H9 (cell line): ENCODE data around the gene DPM1. TPM values are rescaled to one million over a fixed set of nuclear protein-coding genes. Genes with fewer than 3 reads are reported as not detected.

ENCODE experiments used
- DNase-seq: peaks from one replicate; pipeline ENCODE4 v3.0.0-alpha.2; 2017
- H2AFZ ChIP-seq: one replicate; pipeline ENCODE4 v1.6.1; 2013; ENCODE audit warnings: mild to moderate bottlenecking, low read length, control low read depth, moderate library complexity
- H2AK5ac ChIP-seq: 2 replicates; pipeline ENCODE4 v1.6.1; 2013; ENCODE audit warnings: low read length, control low read depth, mixed read lengths; ENCODE audit not compliant: insufficient read length
- H2BK120ac ChIP-seq: one replicate; pipeline ENCODE4 v1.6.1; 2013; ENCODE audit warnings: low read depth, mild to moderate bottlenecking, low read length, control low read depth, inconsistent platforms; ENCODE audit not compliant: poor library complexity, severe bottlenecking
- H2BK12ac ChIP-seq: 2 replicates; pipeline ENCODE4 v1.6.1; 2013; ENCODE audit warnings: low read length, control low read depth, mixed read lengths, low read depth; ENCODE audit not compliant: insufficient read length
- H2BK15ac ChIP-seq: 2 replicates; pipeline ENCODE4 v1.6.1; 2013; ENCODE audit warnings: low read depth, low read length, control low read depth
- H2BK20ac ChIP-seq: one replicate; pipeline ENCODE4 v1.6.1; 2013; ENCODE audit warnings: low read depth, mild to moderate bottlenecking, low read length, control low read depth, inconsistent platforms; ENCODE audit not compliant: poor library complexity, severe bottlenecking
- H2BK5ac ChIP-seq: 2 replicates; pipeline ENCODE4 v1.6.1; 2013; ENCODE audit warnings: low read length, control low read depth, mixed read lengths; ENCODE audit not compliant: insufficient read length
- H3K14ac ChIP-seq: 2 replicates; pipeline ENCODE4 v1.6.1; 2013; ENCODE audit warnings: low read length, control low read depth; ENCODE audit not compliant: insufficient read depth
- H3K18ac ChIP-seq: 2 replicates; pipeline ENCODE4 v1.6.1; 2013; ENCODE audit warnings: low read depth, mild to moderate bottlenecking, mixed read lengths, low read length, control low read depth; ENCODE audit not compliant: insufficient read length
- H3K23ac ChIP-seq: 2 replicates; pipeline ENCODE4 v1.6.1; 2013; ENCODE audit warnings: low read length, control low read depth, mixed read lengths, low read depth; ENCODE audit not compliant: insufficient read length
- H3K23me2 ChIP-seq: 2 replicates; pipeline ENCODE4 v1.6.1; 2013; ENCODE audit warnings: low read depth, mild to moderate bottlenecking, mixed read lengths, low read length, control low read depth; ENCODE audit not compliant: insufficient read length, poor library complexity, severe bottlenecking
- H3K27ac ChIP-seq: 2 replicates; pipeline ENCODE4 v1.5.1; 2013; ENCODE audit warnings: low read length, control low read depth, mixed read lengths, low read depth; ENCODE audit not compliant: insufficient read length
- H3K27me3 ChIP-seq: 2 replicates; pipeline ENCODE4 v1.6.1; 2013; ENCODE audit warnings: low read length, control low read depth, inconsistent platforms; ENCODE audit not compliant: insufficient read depth
- H3K4ac ChIP-seq: 2 replicates; pipeline ENCODE4 v1.6.1; 2013; ENCODE audit warnings: low read depth, mild to moderate bottlenecking, control low read depth, inconsistent platforms, low read length, moderate library complexity
- H3K4me1 ChIP-seq: 2 replicates; pipeline ENCODE4 v1.6.1; 2013; ENCODE audit warnings: low read length, control low read depth, inconsistent platforms; ENCODE audit not compliant: insufficient read depth
- H3K4me2 ChIP-seq: 2 replicates; pipeline ENCODE4 v1.6.1; 2013; ENCODE audit warnings: low read length, control low read depth, mixed read lengths; ENCODE audit not compliant: insufficient read length, insufficient read depth
- H3K56ac ChIP-seq: 2 replicates; pipeline ENCODE4 v1.6.1; 2013; ENCODE audit warnings: low read depth, mild to moderate bottlenecking, mixed read lengths, low read length, control low read depth; ENCODE audit not compliant: insufficient read length
- H3K79me1 ChIP-seq: 2 replicates; pipeline ENCODE4 v1.6.1; 2013; ENCODE audit warnings: low read depth, mild to moderate bottlenecking, moderate library complexity, low read length, control low read depth, inconsistent platforms; ENCODE audit not compliant: insufficient read depth, poor library complexity, severe bottlenecking
- H3K79me2 ChIP-seq: 2 replicates; pipeline ENCODE4 v1.6.1; 2013; ENCODE audit warnings: low read length, control low read depth, inconsistent platforms; ENCODE audit not compliant: insufficient read depth
- H3K9ac ChIP-seq: 2 replicates; pipeline ENCODE4 v1.6.1; 2013; ENCODE audit warnings: low read length, control low read depth, mixed read lengths; ENCODE audit not compliant: insufficient read length; ENCODE audit errors: extremely low read depth
- H3K9me3 ChIP-seq: one replicate; pipeline ENCODE4 v1.6.1; 2013; ENCODE audit warnings: low read depth, low read length, inconsistent platforms; ENCODE audit not compliant: control insufficient read depth
- H3T11ph ChIP-seq: one replicate; pipeline ENCODE4 v1.6.1; 2013; ENCODE audit warnings: mild to moderate bottlenecking, low read length, control low read depth, inconsistent platforms
- H4K20me1 ChIP-seq: one replicate; pipeline ENCODE4 v1.6.1; 2013; ENCODE audit not compliant: control insufficient read depth, insufficient read length, insufficient read depth
- H4K5ac ChIP-seq: 2 replicates; pipeline ENCODE4 v1.6.1; 2013; ENCODE audit warnings: low read depth, mild to moderate bottlenecking, mixed read lengths, low read length, control low read depth; ENCODE audit not compliant: insufficient read length
- H4K8ac ChIP-seq: replicated peaks from 2 replicates; pipeline ENCODE4 v1.6.1; 2013; ENCODE audit warnings: low read length, control low read depth, mixed read lengths, low read depth; ENCODE audit not compliant: insufficient read length
- H4K91ac ChIP-seq: 2 replicates; pipeline ENCODE4 v1.6.1; 2013; ENCODE audit warnings: low read depth, mild to moderate bottlenecking, moderate library complexity, mixed read lengths, low read length, control low read depth; ENCODE audit not compliant: insufficient read length
- H3K27ac Mint-ChIP-seq, 3 experiments: 2 replicates in 2 of 3; 3 replicates in 1 of 3; pipeline ENCODE4 v1.8.0; 2020 to 2021; ENCODE audit warnings: mixed read lengths in 3 of 3, mild to moderate bottlenecking in 1 of 3, moderate library complexity in 1 of 3
- H3K27me3 Mint-ChIP-seq: 2 replicates; pipeline ENCODE4 v1.8.0; 2021; ENCODE audit warnings: low read depth, mild to moderate bottlenecking, moderate library complexity, mixed read lengths
- H3K36me3 Mint-ChIP-seq, 3 experiments: 2 replicates in 2 of 3; 3 replicates in 1 of 3; pipeline ENCODE4 v1.8.0; 2020 to 2021; ENCODE audit warnings: low read depth in 3 of 3, mixed read lengths in 3 of 3; ENCODE audit not compliant: insufficient read depth in 1 of 3
- H3K4me1 Mint-ChIP-seq, 2 experiments: 2 replicates each; pipeline ENCODE4 v1.8.0; 2020; ENCODE audit warnings: mixed read lengths in 2 of 2
- H3K4me3 Mint-ChIP-seq, 2 experiments: 2 replicates in 1 of 2; 3 replicates in 1 of 2; pipeline ENCODE4 v1.8.0; 2020 to 2021; ENCODE audit warnings: mild to moderate bottlenecking in 2 of 2, mixed read lengths in 2 of 2, moderate library complexity in 1 of 2
- H3K9me3 Mint-ChIP-seq, 2 experiments: 2 replicates in 1 of 2; 3 replicates in 1 of 2; pipeline ENCODE4 v1.8.0; 2020; ENCODE audit warnings: mild to moderate bottlenecking in 2 of 2, mixed read lengths in 2 of 2, moderate library complexity in 1 of 2
- WGBS: extraction: QIAGEN DNeasy Blood & Tissue Kit; methylation state at CpG from one replicate; pipeline ENCODE4 v1.1.7; 2013; ENCODE audit warnings: missing lambda C conversion rate, low lambda C conversion rate, mixed read lengths; ENCODE audit not compliant: insufficient read length; ENCODE audit errors: extremely low coverage; 5-methylcytosine and 5-hydroxymethylcytosine counted together
- total RNA-seq: library from RNA; stranded (reverse); gene quantifications from 2 replicates; pipeline ENCODE4 v1.2.1, GENCODE V29; 2021
- TF ChIP-seq, protein P1 (sequence below): fragments of 200-600 bp; sonication (generic); conservative IDR thresholded peaks from 3 replicates; pipeline ENCODE4 v1.8.0; 2021; ENCODE audit warnings: antibody characterized with exemption, mild to moderate bottlenecking

Gene DPM1
- total RNA-seq, 1 experiment from 2014 or later = 64.0 TPM

DNA sequence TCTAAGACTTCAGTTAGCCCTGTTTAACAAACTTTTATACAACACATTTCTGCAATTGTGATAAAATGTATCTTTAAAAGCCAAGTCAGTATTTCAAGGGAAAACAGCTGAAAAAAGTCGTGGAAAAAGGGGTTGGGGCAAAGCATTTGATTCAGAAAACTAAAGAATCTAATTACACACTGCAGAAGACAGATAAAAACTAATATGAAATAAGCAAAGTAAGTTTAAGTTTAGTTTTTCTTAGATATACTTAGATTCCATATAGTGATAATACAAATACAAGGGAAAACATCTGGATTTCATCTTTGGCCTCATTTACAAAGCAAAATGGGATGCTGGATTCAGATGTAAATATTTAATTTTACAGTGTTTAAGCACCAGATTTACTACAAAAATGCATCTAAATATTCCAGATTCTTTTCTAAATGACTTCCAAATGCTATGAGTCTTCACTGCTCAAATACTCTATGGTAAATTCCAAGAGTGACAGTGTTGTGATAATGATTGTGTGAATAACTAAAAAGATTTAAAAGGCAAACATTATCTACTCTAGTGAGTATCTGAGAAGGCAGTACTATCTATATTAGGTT is 25.5 kb downstream of the DPM1 start:
- no peak overlapping the region for H2BK120ac ChIP-seq
- no peak overlapping the region for H2BK12ac ChIP-seq
- Mint-ChIP-seq H3K27me3 (no peaks in the 10 kb centered on the region), H3K27ac (no peak overlapping the region; a peak in 1 of 7 replicates), H3K9me3 (peaks cover 0 to 7% of the 10 kb centered on the region in 2 experiments; a peak in 2 of 5 replicates), H3K36me3 (peaks cover 31 to 74% (median 59%) of the 10 kb centered on the region in 3 experiments), H3K4me3 (peak overlapping the region in 1 of 2 experiments; percentile 25; a peak in 2 of 5 replicates), H3K4me1 (peaks cover 17 to 24% of the 10 kb centered on the region in 2 experiments)
- H3K23me2 ChIP-seq = peaks cover 14% of the 10 kb centered on the region
- H3K4ac ChIP-seq = no peak overlapping the region
- no peak overlapping the region for H3K4me2 ChIP-seq
- H2BK20ac ChIP-seq = no peak overlapping the region
- no peak overlapping the region for H3K18ac ChIP-seq
- H4K8ac ChIP-seq = no peak overlapping the region
- no peaks in the 10 kb centered on the region for H4K20me1 ChIP-seq
- no peaks in the 10 kb centered on the region for H3K27me3 ChIP-seq
- H3K14ac ChIP-seq = no peak overlapping the region
- H4K91ac ChIP-seq = no peak overlapping the region
- no peak overlapping the region for H2AK5ac ChIP-seq
- TF ChIP-seq, protein P1, sequence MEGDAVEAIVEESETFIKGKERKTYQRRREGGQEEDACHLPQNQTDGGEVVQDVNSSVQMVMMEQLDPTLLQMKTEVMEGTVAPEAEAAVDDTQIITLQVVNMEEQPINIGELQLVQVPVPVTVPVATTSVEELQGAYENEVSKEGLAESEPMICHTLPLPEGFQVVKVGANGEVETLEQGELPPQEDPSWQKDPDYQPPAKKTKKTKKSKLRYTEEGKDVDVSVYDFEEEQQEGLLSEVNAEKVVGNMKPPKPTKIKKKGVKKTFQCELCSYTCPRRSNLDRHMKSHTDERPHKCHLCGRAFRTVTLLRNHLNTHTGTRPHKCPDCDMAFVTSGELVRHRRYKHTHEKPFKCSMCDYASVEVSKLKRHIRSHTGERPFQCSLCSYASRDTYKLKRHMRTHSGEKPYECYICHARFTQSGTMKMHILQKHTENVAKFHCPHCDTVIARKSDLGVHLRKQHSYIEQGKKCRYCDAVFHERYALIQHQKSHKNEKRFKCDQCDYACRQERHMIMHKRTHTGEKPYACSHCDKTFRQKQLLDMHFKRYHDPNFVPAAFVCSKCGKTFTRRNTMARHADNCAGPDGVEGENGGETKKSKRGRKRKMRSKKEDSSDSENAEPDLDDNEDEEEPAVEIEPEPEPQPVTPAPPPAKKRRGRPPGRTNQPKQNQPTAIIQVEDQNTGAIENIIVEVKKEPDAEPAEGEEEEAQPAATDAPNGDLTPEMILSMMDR = no peak
- DNase-seq = no peak
- no peaks in the 10 kb centered on the region for H3K9me3 ChIP-seq
- no peak overlapping the region for H2BK5ac ChIP-seq
- H3K9ac ChIP-seq = no peak overlapping the region
- H3K27ac ChIP-seq = no peak overlapping the region
- H3K56ac ChIP-seq = no peak overlapping the region
- H4K5ac ChIP-seq = no peak overlapping the region
- H3K4me1 ChIP-seq = peaks cover 6% of the 10 kb centered on the region
- WGBS = no CpG with 5 or more reads among the region's 1 CpG
- H2AFZ ChIP-seq = no peak overlapping the region
- H2BK15ac ChIP-seq = no peak overlapping the region
- H3T11ph ChIP-seq = no peak overlapping the region
- no peaks in the 10 kb centered on the region for H3K79me1 ChIP-seq
- no peak overlapping the region for H3K23ac ChIP-seq
- peaks cover 20% of the 10 kb centered on the region for H3K79me2 ChIP-seq
